GM23248 (cell line): ENCODE data around the gene EMILIN2. TPM values are rescaled to one million over a fixed set of nuclear protein-coding genes. Genes with fewer than 3 reads are reported as not detected.

Source experiments
- DNase-seq: peaks from one replicate; pipeline ENCODE4 v3.0.0-alpha.2; 2015
- H2AFZ ChIP-seq: fragments of 200-600 bp; sonication (generic); 2 replicates; pipeline ENCODE4 v1.6.1; 2016; ENCODE audit warnings: antibody characterized with exemption
- H3F3A ChIP-seq: fragments of 200-600 bp; sonication (generic); 2 replicates; pipeline ENCODE4 v1.6.1; 2016; ENCODE audit warnings: mild to moderate bottlenecking, antibody characterized with exemption, mixed run types; ENCODE audit not compliant: insufficient read depth
- H3K27ac ChIP-seq: fragments of 200-600 bp; sonication (generic); 2 replicates; pipeline ENCODE4 v1.5.1; 2016; ENCODE audit warnings: mild to moderate bottlenecking
- H3K27me3 ChIP-seq: fragments of 200-600 bp; sonication (generic); replicated peaks from 2 replicates; pipeline ENCODE4 v1.6.1; 2016; ENCODE audit warnings: mild to moderate bottlenecking; ENCODE audit not compliant: insufficient read depth
- H3K36me3 ChIP-seq: fragments of 200-600 bp; sonication (generic); 2 replicates; pipeline ENCODE4 v1.6.1; 2016; ENCODE audit warnings: low read depth, mild to moderate bottlenecking
- H3K4me1 ChIP-seq: fragments of 200-600 bp; sonication (generic); 2 replicates; pipeline ENCODE4 v1.6.1; 2016; ENCODE audit warnings: mild to moderate bottlenecking; ENCODE audit not compliant: insufficient read depth
- H3K4me2 ChIP-seq: fragments of 200-600 bp; sonication (generic); one replicate; pipeline ENCODE4 v1.6.1; 2016; ENCODE audit warnings: mild to moderate bottlenecking; ENCODE audit not compliant: unreplicated experiment
- H3K4me3 ChIP-seq: fragments of 200-600 bp; sonication (generic); 2 replicates; pipeline ENCODE4 v1.5.1; 2016; ENCODE audit warnings: mild to moderate bottlenecking
- H3K79me2 ChIP-seq: fragments of 200-600 bp; sonication (generic); 2 replicates; pipeline ENCODE4 v1.6.1; 2016; ENCODE audit warnings: mild to moderate bottlenecking; ENCODE audit not compliant: insufficient read depth
- H3K9ac ChIP-seq: fragments of 200-600 bp; sonication (generic); 2 replicates; pipeline ENCODE4 v1.6.1; 2016; ENCODE audit warnings: mild to moderate bottlenecking
- H3K9me2 ChIP-seq: fragments of 200-600 bp; sonication (generic); 2 replicates; pipeline ENCODE4 v1.6.1; 2016; ENCODE audit warnings: mixed run types, mild to moderate bottlenecking, moderate library complexity; ENCODE audit not compliant: insufficient read depth
- H3K9me3 ChIP-seq: fragments of 200-600 bp; sonication (generic); one replicate; pipeline ENCODE4 v1.6.1; 2017; ENCODE audit warnings: low read depth
- H4K20me1 ChIP-seq: fragments of 200-600 bp; sonication (generic); 2 replicates; pipeline ENCODE4 v1.6.0; 2016; ENCODE audit not compliant: insufficient read depth
- EZH2 ChIP-seq: fragments of 200-600 bp; sonication (generic); IDR thresholded peaks from 2 replicates; pipeline ENCODE4 v1.6.1; 2018; ENCODE audit warnings: antibody characterized with exemption, mild to moderate bottlenecking; ENCODE audit not compliant: insufficient read depth, poor library complexity, severe bottlenecking
- EZH2phosphoT487 ChIP-seq: fragments of 200-600 bp; sonication (generic); IDR thresholded peaks from 2 replicates; pipeline ENCODE4 v1.6.1; 2018; ENCODE audit warnings: antibody characterized with exemption, moderate library complexity, mild to moderate bottlenecking, low read depth; ENCODE audit not compliant: insufficient read depth
- WGBS, 2 experiments: methylation state at CpG; one replicate each; pipeline ENCODE4 v1.1.6; 2015 to 2017; ENCODE audit warnings: low lambda C conversion rate in 2 of 2, low coverage in 1 of 2; ENCODE audit errors: missing lambda C conversion rate in 2 of 2; 5-methylcytosine and 5-hydroxymethylcytosine counted together
- in situ Hi-C: fragments of 300-500 bp; cut with MboI; formaldehyde crosslinking; loops from 2 replicates; pipeline ENCODE4 v1.15.0; 2020
- polyA plus RNA-seq: library from polyadenylated mRNA; unstranded; fragments of >200 nt; fragmentation: Nextera tagmentation; extraction: Ambion mirVana; gene quantifications from 2 replicates; pipeline ENCODE4 v1.2.1, GENCODE V29; 2016
- total RNA-seq: library from RNA; depleted of rRNA; stranded (reverse); fragments of >200 nt; shearing (Covaris generic); gene quantifications from 2 replicates; pipeline ENCODE4 v1.2.3, GENCODE V29; 2014

EMILIN2 gene
- total and polyA plus RNA-seq, 2 experiments from 2014 or later: 9.0 to 23.9 TPM

DNA sequence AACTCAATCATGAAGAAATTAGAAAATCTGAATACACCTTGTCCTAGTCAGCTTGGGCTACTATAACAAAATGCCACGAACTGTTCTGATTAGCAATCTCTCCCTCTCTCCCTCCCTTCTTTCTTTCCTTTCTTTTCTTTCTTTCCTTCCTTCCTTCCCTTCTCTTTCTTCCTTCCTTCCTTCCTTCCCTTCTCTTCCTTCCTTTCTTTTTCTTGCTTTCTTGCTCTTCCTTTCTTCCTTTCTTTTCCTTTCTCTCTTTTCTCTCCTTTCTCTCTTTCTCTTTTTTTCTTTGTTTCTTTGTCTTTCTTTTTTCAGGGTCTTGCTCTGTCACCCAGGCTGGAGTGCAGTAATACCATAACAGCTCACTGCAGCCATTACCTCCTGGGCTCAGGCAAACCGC lies 23.6 kb upstream of the EMILIN2 start:
- no peaks in the 10 kb centered on the region for H3K27me3 ChIP-seq
- in situ Hi-C loops: no loop called here
- H3K79me2 ChIP-seq: no peaks in the 10 kb centered on the region
- WGBS, 2 experiments: 88 to 89% methylated on average over 2 of the region's 2 CpGs
- H3K9me2 ChIP-seq: no peaks in the 10 kb centered on the region
- no peak overlapping the region for H2AFZ ChIP-seq
- H3F3A ChIP-seq: peaks cover 9% of the 10 kb centered on the region; the same call in 1 of the 2 replicates
- no peak overlapping the region for H3K27ac ChIP-seq
- TF ChIP-seq EZH2phosphoT487 (no peak), EZH2 (no peak)
- H3K9me3 ChIP-seq: no peaks in the 10 kb centered on the region
- H3K36me3 ChIP-seq: no peaks in the 10 kb centered on the region
- peaks cover 11% of the 10 kb centered on the region for H3K4me1 ChIP-seq
- H3K4me3 ChIP-seq: no peak overlapping the region
- DNase-seq: no peak
- H4K20me1 ChIP-seq: no peaks in the 10 kb centered on the region
- H3K4me2 ChIP-seq: no peak overlapping the region
- H3K9ac ChIP-seq: no peak overlapping the region

GRCh38 chr18:2823966-2824365 lies 22.8 kb upstream of the EMILIN2 start:
- WGBS, 2 experiments: 83 to 100% methylated on average over 2 of the region's 2 CpGs
- no peaks in the 10 kb centered on the region for H3K79me2 ChIP-seq
- TF ChIP-seq EZH2 (no peak), EZH2phosphoT487 (no peak)
- H3K27ac ChIP-seq: no peak overlapping the region
- H3K9me2 ChIP-seq: no peaks in the 10 kb centered on the region
- no peaks in the 10 kb centered on the region for H3K9me3 ChIP-seq
- H3F3A ChIP-seq: peaks cover 9% of the 10 kb centered on the region; the same call in 1 of the 2 replicates
- H4K20me1 ChIP-seq: no peaks in the 10 kb centered on the region
- H3K4me3 ChIP-seq: no peak overlapping the region
- in situ Hi-C loops: no loop called here
- no peak overlapping the region for H2AFZ ChIP-seq
- peaks cover 11% of the 10 kb centered on the region for H3K4me1 ChIP-seq
- H3K9ac ChIP-seq: no peak overlapping the region
- H3K27me3 ChIP-seq: no peaks in the 10 kb centered on the region
- DNase-seq: no peak
- H3K36me3 ChIP-seq: no peaks in the 10 kb centered on the region
- H3K4me2 ChIP-seq: no peak overlapping the region

GRCh38 chr18:2824865-2825264 lies 21.9 kb upstream of the EMILIN2 start:
- H3K4me3 ChIP-seq: no peak overlapping the region
- in situ Hi-C loops: no loop called here
- no peaks in the 10 kb centered on the region for H3K9me3 ChIP-seq
- no peaks in the 10 kb centered on the region for H4K20me1 ChIP-seq
- no peaks in the 10 kb centered on the region for H3K27me3 ChIP-seq
- H3K4me1 ChIP-seq: peaks cover 11% of the 10 kb centered on the region
- no peak overlapping the region for H3K27ac ChIP-seq
- H3K79me2 ChIP-seq: no peaks in the 10 kb centered on the region
- no peak for TF ChIP-seq EZH2phosphoT487
- no peak for TF ChIP-seq EZH2
- no peak overlapping the region for H3K4me2 ChIP-seq
- H3F3A ChIP-seq: peaks cover 9% of the 10 kb centered on the region; the same call in 1 of the 2 replicates
- 70 to 75% methylated on average over 5 of the region's 5 CpGs for WGBS, 2 experiments
- DNase-seq: no peak
- H2AFZ ChIP-seq: no peak overlapping the region
- no peaks in the 10 kb centered on the region for H3K36me3 ChIP-seq
- no peaks in the 10 kb centered on the region for H3K9me2 ChIP-seq
- no peak overlapping the region for H3K9ac ChIP-seq

DNA sequence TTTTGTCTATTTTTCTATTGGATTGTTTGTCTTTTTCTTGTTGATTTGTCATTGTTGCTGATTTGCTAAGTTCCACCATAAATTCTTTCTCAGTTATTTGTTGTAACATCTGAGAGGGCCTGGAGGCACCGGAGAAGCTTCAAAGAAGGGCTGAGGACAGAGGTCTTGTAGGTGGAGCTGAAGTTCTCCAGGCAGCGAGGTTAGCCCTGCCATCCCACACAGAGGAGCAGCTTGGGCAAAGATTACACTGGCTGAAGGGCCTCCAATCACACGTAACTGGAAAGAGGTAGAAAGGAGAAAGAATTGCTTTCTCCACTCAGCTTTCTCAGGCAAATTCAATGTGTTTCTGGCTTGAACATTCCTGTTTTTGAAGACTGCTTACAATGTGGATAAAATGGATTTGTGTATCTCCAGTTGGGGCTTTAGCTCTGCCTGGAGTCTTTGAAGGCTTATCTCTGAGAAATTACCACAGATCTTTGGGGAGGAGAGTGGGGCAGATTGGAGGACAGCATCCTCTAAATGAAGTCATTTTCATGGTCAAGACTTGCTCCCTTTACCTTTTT lies 21.1 kb upstream of the EMILIN2 start:
- TF ChIP-seq EZH2 (no peak), EZH2phosphoT487 (no peak)
- Histone ChIP-seq H3K9ac (no peak overlapping the region), H3K9me3 (no peaks in the 10 kb centered on the region), H3K4me3 (no peak overlapping the region), H3K79me2 (no peaks in the 10 kb centered on the region), H3F3A (peaks cover 9% of the 10 kb centered on the region; the same call in 1 of the 2 replicates), H3K4me2 (no peak overlapping the region), H2AFZ (no peak overlapping the region), H3K9me2 (no peaks in the 10 kb centered on the region), H3K4me1 (peaks cover 11% of the 10 kb centered on the region), H4K20me1 (no peaks in the 10 kb centered on the region), H3K36me3 (no peaks in the 10 kb centered on the region), H3K27ac (no peak overlapping the region), H3K27me3 (no peaks in the 10 kb centered on the region)
- in situ Hi-C loops: no loop called here
- 83 to 89% methylated on average over 3 of the region's 3 CpGs for WGBS, 2 experiments
- no peak for DNase-seq
